HG03469 (cell line): ENCODE measurements around the gene AP4S1.
A peak's percentile ranks its signal among the peaks of the same experiment; 100 is the strongest.
"Not testable (repeated sequence)": the region's sequence is repeated elsewhere in the genome, so short reads cannot be mapped to it uniquely, and the experiment has no call there.

Experiments
- ATAC-seq: cut with Tn5 transposase; IDR thresholded peaks from one replicate; pipeline ENCODE4 v1.9.1; 2021; ENCODE audit warnings: mild to moderate bottlenecking, moderate library complexity, moderate number of reproducible peaks; ENCODE audit not compliant: unreplicated experiment

AP4S1 gene

DNA sequence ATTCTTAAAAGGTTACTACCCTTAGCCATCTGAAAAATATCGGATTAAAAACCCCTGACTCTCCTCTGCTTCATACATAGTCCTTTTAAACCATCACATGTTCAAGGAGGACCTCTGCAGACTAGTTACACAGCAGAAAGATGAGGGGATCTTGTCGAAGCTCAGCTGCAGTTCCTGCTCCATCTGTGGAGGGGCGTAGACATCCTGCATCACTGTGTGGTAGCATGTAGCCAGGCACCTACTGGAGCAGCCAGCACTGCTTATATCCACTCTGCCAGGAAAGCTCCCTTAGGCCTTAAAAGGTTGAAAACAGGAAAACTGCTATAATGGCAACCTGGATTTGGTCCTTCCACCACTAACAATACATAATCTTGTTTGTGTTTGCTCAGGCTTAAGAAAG, 58.3 kb downstream of the AP4S1 start:
- ATAC-seq: no peak

DNA sequence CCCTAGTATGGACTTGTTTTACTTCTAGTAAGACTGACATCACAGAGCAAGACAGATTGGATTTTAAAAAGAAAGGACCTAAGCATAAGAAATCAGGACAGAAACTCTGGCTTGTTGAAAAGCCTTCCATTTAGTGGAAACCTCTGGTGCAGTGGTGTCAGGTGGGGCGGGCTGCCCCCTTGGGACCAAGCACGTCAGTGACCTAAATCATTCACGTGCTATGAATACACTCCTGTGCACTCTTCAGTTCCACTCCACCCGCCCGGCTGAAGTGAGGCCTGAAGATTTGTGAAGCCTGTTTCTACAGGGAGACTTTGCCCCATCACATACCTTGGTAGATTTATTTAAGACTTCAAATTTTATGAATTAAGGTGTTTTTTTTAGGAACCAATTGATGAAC, 58.9 kb downstream of the AP4S1 start:
- peak; percentile 64 for ATAC-seq

- ATAC-seq: no peak
These were observed 59.6 kb downstream of the AP4S1 start for GRCh38 chr14:31085027-31085426.

- ATAC-seq: not testable (repeated sequence)
These were observed 61.0 kb downstream of the AP4S1 start for GRCh38 chr14:31086466-31086865.

GRCh38 chr14:31090883-31091764, 65.7 kb downstream of the AP4S1 start:
- ATAC-seq: no peak

DNA sequence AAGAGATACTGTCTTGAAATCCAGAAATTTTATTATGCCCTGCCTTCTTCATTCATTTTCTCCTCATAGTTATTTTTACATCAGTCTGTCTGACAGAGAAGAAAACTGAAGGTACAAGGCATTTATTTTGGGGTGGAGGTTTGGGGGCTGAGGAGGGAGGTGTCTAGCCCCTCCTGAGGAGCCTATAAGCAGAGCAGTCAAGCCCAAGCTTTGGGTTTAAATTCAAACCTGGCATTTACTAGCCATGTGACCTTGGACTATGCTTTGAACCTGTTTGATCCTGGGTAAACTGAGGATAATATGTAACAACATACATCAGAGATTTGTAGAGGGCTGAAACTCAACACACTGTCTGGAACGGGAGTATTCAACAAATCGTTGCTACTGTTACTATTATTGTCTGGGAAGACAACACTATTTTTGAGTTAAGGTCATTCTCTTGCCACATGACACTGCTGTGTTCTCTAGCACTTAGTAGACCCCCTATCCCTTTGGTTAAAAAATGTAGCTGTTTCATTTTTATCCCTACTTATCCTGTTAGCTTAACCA, 66.8 kb downstream of the AP4S1 start:
- no peak for ATAC-seq

GRCh38 chr14:31093884-31094839, 68.7 kb downstream of the AP4S1 start:
- not testable (repeated sequence) for ATAC-seq

DNA sequence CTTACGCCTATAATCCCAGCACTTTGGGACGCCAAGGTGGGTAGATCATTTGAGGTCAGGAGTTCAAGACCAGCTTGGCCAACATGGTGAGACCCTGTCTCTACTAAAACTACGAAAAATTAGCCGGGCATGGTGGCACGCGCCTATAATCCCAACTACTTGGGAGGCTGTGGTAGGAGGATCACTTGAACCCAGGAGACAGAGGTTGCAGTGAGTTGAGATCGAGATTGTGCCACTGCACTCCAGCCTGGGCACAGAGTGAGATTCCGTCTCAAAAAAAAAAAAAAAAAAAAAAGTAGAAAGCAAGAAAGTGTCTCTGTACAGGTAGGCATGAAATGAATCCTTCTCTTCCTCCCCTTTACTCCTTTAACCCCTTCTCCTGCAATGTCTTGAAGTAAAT, 70.4 kb downstream of the AP4S1 start:
- not testable (repeated sequence) for ATAC-seq

DNA sequence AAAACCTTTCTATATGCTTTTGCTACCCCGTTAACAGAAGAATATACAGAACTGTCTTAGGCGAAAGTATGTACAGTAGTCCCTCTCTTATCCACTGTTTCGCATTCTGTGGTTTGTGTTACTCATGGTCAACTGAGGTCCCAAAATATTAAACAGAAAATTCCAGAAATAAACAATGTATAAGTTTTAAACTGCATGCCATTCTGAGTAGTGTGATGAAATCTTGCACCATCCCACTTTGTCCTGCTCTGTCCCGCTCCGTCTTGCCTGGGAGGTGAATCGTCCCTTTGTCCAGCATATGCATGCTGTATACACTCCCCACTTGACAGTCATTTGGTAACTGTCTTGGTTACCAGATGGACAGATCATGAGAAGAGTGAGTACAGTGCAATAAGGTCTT, 70.8 kb downstream of the AP4S1 start:
- no peak for ATAC-seq

GRCh38 chr14:31097081-31097480, 71.6 kb downstream of the AP4S1 start:
- ATAC-seq: no peak

- ATAC-seq: no peak
These were observed 81.3 kb downstream of the AP4S1 start for GRCh38 chr14:31106768-31107167.

DNA sequence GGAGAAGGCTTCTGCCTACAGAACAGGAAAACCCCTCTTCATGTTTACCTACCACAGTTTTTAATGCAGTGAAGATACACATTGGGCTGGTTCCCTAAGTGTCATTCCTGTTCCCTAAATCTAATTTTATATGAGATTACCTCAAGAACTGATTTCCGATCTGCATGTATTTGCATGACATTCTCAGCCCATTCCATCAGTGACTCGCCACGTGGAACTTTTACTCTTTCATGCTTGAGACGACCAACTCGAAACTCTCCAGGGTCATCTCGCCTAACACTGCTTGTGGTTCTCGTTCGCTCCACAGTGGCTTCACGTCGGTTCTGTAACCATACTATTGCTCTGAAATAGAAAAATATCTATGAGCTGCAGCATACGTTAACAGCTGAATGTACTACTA, 83.8 kb downstream of the AP4S1 start:
- ATAC-seq: no peak

GRCh38 chr14:31110872-31111271, 85.4 kb downstream of the AP4S1 start:
- ATAC-seq: no peak

DNA sequence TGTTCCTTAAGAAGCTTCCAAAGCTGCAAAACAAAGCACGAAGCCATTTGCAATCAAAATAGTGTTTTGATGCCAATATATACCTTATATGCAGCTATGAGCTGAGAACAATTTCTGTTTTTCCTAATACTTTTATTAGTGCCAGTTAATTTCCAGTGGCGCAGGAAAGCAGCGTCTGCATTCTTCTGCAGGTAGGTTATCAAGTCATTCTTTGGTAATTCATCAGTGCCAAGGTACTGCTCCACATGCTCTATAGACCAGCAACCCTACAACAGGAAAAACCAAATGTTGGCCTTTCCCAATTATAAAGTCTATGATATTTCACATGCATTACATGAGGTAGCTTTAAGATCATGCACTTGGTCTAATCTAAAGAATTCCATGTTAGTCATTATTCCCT, 88.3 kb downstream of the AP4S1 start:
- no peak for ATAC-seq

DNA sequence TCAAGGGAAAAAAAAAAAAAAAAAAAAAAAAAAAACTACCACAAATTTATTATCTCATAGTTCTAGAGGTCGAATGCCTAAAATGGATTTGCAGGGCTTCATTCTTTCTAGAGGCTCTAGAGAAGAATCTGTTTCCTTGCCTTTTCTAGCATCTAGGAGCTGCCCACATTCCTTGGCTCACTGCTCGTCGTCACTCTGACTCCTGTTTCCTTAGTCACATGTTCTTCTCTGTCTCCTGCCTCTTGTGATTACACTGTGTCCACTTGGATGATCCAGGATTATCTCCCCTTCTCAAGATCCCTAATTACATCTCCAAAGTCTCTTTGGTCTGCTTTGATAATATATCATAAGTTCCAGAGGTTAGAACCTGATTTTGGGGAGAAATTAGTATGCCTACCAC, 93.4 kb downstream of the AP4S1 start:
- no peak for ATAC-seq

- ATAC-seq: no peak
These were observed 96.7 kb downstream of the AP4S1 start for GRCh38 chr14:31122098-31122611.

- ATAC-seq: no peak
These were observed 97.5 kb downstream of the AP4S1 start for GRCh38 chr14:31122921-31123320.

GRCh38 chr14:31124197-31124596, 98.7 kb downstream of the AP4S1 start:
- no peak for ATAC-seq

GRCh38 chr14:31125231-31125630, 99.8 kb downstream of the AP4S1 start:
- no peak for ATAC-seq

DNA sequence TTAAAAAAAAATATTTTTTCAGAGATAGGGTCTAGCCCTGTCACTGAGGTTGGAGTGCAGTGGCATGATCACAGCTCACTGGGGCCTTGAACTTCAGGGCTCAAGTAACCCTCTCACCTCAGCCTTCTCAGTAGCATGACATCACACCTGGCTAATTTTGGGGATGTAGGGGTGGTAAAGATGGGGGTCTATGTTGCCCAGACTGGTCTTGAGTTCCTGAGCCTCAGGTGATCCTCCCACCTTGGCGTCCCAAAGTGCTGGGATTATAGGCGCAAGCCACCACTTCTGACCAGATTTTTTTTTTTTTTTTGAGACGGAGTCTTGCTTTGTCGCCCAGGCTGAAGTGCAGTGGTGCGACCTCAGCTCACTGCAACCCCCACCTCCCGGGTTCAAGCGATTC, 101.2 kb downstream of the AP4S1 start:
- no peak for ATAC-seq

- no peak for ATAC-seq
These were observed 102.2 kb downstream of the AP4S1 start for GRCh38 chr14:31127690-31128089.
